NK-92 (cell line): ENCODE results near the gene DSCAM.

Experiments
- DNase-seq: peaks from one replicate; lab custom pipeline; 2025; ENCODE audit not compliant: unreplicated experiment; lab: John Stamatoyannopoulos, UW

DSCAM gene

DNA sequence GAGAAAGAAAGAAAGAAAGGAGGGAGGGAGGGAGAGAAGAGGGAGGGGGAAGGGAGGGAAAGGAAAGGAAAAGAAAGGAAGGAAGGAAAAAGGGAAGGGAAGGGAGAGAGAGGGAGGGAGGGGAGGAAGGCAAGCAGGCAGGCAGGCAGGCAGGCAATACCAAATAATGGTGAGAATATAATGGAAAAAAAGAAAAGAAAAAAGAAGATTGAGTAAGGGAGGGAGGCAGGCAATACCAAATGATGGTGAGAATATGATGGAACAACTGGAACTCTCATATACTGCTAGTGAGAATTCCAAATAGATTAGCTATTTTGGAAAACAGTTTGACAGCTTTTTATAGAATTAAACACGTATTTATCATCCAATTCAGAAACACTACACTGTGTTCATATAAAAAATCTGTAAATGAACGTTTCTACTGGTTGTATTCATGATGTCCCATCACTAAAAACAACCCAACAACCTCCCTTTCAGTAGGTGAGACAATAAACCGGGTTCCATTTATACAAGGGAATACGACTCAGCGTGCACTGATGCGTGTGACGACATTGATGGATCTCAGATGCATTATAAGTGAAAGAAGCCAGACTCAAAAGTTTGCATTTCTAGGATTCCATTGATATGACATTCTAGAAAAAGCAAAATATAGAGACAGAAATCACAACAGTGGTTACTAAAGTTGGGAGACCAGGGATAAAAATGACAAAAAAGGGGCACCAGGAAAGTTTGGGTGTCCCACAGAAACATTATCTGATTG, 226.4 kb downstream of the DSCAM start:
- no peak for DNase-seq

DNA sequence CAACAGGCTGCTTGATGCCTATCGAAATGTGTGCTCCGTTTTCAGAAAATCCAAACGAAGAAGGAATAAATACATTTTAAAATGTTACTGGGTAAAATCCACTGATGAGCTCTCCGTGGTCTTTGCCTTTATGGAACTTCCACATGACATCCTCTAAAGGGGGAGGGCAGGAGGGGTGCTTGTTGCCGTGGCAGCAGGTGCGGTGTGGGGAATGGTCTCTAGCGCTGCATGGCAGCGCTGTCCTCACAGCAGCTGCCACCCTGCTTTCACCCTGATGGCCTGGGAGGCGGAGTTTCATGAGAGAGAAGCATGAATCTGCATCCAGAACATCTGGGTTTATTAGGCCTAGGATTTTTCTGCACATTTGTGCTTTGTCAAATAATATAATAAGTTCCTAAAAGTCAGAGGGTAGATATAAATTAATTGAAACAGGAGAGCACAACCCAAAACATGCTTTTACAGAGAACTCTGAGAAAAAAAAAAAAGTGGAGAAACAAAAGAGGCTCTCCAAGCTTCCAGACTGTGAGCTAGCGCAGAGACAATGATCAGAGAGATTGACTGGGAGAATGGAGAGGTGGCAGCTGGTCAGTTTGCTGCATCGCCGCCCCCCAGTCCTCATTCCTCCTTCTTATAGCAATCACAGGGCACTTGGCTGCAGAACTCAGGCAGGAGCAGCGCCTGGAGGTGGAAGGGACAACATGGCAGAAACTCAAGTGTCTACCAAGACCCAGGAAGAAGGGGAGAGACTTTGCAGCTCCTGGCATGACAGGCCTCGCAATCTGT, 228.6 kb downstream of the DSCAM start:
- DNase-seq, result no peak

DNA sequence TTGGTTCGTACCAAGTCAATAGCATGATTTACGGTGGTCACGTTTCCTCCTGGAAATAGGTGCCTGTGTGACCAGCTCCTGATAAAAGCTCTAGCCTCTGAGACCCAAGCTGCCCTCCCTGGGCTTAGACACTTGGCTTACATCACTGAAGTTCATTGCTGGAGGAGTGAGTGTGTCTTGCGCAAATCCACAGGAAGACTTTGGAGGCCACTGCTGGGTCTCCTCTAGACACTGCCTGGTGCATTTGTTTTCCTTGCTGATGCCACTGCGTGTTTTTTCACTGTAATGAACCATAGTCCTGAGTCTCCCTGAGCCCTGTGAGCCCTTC, 230.6 kb downstream of the DSCAM start:
- DNase-seq, result no peak

DNA sequence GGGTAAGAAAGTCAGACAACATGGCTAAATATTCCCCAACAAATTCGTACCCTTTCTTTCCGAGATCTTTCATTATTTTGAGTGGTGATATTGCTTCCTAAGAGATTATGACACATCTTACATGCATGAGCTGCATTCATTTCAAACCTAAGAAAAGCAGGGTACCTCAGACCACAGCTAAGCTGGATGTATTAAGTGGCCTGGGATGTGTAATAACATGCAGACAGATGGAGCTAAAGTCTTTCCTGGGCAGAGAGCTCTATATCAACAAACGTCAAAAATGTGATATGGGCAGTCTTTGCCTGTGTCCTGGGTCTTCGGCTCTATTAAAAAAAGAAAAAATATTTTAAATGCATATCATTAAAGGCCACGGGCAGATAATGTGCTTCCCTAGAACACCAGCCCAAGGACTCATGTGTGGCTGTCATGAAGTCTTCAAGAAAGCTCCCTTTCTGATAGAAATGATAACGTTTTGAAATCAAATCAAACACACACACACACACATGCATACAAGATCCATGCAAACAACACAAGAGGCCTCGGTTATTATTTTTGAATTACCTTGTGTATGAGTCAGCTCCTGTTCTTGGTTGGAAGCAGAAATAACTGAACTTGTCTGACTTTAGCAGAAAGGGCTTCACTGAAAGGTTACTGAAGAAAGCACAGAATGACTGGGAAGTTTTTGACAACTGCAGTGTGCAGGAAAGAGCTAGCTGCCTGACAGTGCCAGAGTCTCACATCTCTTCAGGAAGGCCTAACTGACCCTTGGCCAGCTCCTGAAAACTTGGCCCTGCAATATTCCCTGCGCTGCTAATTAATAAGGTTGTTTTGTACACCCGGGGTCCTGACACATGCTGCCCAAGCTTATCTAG, 231.2 kb downstream of the DSCAM start:
- DNase-seq, result no peak

DNA sequence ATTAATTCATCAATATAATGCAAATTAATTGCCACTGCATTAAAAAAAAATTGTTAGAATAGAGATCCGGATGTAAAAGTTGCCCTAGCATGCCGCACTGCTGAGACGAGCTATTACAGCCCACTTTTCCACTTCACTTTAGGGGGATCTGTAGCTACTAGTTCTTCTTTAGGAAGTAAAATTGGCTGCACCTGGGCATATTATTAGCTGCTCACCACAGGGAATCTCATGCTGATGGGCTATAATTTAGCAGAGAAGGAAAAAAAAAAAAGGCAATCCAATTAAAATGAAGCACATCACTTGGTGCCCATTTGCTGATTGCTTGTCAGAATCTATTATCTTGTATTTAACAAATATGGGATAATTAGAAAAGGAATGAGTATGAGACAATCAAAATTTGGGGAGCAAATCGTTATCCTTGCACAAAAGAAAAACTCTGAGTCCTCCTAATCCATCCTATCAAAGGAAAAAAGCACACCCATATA, 233.4 kb downstream of the DSCAM start:
- no peak for DNase-seq

DNA sequence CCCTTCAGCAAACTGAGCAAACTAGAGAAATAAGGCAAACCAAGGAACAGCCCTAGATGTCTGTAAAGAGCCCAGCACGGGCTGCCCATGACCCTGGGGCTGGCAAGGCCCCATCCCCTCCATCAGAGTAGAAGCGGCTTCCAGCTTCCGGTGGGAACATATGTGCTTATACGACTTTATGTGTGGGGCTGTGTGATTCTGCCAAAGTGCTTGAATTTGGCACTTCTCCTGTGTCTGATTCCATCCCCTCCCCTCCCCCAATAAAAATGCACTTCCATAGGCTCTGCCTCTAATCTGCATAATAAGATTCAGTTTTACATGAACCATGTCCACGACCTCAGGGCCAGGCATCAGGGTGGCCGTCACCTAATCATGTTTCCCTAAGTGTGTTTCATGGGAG, 236.6 kb downstream of the DSCAM start:
- DNase-seq, result no peak

DNA sequence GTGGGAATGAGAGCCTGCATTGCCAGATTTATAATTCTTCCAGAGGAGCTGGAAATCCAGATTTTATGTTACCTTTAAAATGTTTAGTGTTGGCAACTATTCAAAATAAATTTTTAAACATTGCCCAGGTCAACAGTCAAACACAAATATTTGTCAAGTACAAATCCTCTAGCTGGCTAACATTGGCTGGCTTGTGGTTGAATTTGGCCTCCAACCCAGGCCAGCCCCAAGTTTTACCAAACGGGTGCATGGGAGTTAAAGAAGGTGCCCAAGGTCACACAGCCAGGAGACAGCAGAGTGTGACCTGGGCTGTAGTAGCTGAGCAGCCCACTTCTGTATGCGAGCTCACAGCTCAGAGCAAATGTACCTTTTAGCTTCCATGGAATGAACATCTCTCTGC, 240.6 kb downstream of the DSCAM start:
- DNase-seq, result no peak

DNA sequence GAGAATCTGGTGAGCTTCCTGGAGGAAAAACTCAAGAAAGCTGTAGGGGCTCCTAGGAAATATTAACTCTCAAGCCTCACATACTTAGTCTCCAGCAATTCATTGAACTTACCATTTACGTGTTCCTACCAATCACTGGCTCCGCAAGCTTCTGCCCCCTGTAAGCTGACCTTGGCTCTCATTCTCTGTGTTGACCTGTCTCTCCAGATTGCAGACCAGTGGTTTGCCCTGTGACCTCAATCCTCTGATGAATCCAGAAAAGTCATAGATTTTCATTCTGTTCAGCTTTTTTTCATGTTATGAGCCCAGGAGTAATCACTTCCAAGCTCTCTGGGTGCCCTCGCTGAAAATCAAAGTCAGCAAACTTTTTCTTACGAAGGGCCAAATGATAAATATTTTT, 241.9 kb downstream of the DSCAM start:
- no peak for DNase-seq

DNA sequence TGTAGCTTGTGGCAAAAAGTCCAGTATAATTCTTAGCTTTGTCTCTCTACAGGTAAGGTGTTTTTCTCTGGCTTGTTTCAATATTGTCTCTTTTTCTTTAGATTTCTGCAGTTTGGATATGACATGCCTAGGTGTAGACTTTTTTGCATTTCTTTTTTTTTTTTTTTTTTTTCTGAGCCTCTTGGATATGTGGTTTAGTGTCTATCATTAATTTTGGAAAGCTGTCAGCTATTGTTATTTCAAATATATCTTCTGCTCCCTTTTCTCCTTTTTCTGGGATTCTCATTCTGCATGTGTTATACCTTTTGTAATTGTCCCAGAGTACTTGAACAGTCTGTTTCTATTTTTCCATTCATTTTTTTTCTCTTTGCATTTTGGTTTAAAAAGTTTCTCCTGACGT, 243.2 kb downstream of the DSCAM start:
- no peak for DNase-seq

DNA sequence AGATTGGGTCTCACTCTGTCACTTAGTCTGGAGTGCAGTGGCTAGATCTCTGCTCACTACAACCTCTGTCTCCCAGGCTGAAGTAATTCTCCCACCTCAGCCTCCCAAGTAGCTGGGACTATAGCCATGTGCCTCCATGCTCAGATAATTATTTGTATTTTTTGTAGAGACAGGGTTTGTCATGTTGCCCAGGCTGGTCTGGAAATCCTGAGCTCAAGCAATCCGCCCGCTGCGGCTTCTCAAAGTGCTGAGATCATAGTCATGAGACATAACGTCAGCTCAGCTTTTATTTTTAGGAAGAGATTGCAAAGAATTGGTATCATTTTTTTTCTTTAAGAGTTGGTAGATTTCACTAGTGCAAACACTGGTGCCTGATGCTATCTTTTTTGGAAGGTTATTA, 244.9 kb downstream of the DSCAM start:
- no peak for DNase-seq

DNA sequence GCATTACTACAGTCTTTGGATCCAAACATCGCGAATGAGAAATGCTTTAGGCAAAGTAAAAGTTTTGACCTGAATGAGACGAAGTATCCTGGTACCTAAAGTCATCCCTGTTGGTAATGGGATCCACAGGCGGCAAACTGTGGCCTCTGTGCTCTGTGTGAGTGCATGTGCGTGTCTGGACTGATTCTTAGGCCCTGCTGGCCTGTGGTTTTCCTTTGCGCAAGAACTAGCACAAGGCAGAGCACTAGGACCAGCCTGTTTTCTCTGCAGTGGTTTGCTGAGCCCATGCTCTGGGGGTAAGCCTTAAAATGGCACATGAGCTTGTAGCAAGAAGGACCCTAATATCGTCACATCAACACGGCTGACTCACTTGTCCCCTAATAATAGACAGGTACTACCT, 251.2 kb downstream of the DSCAM start:
- DNase-seq, result no peak

DNA sequence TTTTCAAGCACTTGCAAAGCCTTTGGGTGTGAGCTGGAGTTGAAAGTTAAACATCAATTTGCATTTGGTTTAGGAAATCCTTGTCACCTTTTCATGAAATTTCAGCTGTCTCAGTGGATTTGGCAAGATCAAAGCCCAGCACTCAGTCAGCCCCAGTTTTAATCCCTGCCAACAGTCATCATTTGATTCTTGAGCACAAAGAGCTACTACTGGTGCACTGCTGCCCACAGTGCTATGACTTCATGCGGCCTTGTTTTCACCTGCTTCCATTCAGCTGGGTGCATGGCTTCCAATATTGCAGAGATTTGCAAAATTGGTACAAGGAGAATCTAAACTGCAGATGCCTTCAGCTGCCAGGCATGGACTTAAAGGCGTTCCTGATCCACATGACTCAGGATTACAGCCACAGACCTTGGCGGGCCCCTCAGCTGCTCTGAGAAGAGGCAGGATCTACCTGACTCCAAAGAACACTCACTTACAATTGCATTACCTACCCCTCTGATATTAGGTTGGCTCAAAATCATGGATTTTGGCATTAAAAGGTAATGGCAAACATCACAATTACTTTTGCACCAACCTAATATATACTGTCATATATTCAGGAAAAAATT, 259.1 kb downstream of the DSCAM start:
- no peak for DNase-seq

DNA sequence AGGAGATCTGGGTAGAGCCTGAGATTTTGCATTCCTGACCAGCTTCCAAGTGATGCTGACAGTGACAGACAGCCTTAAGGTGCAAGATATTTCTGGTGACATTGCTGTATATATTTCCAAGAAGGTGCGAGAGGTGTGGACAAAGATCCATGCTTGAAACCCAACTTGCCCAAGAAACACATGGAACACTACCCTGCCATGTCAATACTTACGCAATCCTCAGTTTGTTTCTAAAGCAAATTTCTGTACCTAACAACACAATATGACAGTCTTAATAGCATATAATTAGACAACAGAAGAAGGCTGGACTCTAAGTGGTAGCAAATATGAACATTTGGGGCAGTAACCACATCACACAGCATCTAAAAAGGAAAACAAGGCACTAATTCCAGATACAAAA, 260.4 kb downstream of the DSCAM start:
- DNase-seq, result no peak

DNA sequence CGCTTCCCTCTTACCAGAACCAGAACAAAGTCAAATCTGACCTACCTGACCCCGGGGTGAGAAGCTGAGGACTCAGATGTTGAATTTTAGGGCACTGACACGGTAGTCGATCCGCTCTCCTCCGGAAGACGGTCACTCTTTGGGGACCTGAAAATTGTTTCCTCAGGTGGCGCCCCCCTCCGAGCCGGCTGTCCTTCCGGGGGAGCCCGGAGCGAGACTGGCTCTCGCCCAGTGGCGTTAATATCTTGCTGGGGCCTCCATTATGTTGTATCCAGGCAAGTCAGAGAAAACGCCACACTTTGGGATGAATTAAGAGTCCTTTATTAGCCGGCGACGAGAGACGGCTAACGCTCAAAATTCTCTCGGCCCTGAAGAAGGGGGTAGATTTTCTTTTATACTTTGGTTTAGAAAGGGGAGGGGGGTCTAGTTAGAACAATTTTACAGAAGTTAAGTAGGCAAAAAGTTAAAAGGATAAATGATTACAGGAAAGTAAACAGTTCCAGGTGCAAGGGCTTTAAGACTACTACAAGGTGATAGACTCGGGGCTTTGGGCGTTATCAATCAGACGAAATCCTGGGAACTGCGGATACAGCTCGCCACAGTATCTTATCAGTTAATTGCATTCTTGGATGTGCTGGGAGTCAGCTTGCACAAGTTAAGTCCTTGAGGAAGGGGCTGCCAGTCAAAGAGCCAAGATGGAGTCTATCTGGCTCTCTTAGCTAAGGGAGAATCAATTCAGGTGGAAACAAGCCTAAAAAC, 269.5 kb downstream of the DSCAM start:
- no peak for DNase-seq

DNA sequence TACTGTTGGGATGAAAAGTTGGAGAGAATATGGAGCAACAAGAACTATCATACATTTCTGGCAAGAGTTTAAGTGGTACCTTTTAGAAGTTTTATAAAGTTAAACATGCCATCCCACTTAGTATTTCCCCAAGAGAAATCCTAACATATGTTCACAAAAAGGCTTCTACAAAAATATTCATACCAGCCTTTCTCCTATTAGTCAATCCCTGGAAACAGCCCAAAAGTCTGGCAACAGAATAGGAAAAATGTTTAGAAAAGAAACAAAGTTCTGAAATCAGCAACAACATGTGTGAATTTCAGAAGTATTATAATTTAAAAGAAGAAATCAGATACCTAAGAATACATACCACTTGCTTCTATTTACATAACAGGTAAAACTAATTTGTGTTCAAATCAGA, 271.0 kb downstream of the DSCAM start:
- DNase-seq, result no peak

DNA sequence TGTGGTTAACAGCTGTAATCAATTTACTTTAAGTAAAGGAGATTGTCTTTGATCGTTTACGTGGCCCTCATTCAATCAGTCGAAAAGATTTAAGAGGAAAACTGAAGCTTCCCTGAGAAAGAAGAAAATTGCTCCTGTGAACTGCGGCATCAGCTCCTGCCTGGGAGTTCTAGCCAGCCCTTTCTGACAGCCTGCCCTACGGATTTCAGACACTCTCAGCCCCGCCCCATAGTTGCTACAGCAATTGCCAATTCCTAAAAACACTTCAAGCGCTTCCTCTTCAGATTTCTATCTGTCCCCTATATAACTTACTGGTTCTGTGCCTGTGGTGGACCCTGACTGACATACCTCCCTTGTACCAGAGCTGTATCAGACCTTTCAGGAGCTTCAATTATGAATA, 277.6 kb downstream of the DSCAM start:
- DNase-seq, result no peak

DNA sequence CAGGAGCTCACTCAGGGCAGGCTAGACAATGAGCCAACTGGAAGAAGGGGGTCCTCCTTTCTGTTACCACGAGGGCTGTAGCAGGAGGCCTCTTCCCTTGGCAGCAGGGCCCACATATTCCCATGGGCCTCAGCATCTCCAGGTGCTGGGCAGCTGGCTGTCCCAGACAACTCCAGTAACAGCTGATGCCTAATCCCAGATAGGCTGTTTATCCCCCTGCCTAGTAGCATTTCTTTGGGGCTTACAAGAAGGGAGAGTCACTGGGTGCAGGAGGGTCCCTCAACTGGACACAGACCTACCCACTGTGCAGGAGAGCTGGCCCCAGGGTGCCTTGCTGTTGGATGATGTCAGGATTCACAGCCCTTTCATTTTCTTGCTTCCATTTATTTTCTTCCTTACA, 278.2 kb downstream of the DSCAM start:
- DNase-seq, result no peak

DNA sequence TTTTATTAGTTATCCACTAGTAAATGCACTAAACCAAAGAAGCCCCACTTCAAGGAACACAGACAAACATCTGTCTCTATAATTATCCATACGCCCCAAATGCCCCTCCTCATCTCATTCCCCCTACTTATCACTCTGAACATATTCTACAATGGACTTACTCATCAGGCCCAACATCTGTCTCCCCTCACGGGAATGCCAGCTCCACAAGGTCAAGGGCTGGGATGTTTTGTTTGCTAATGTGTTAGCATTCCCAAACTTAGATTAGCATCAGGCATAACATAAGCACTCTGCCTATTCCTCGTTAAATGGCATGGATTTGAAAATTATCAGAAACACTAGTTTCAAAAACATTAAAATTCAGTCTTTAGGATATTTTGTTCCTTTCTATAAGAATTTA, 279.5 kb downstream of the DSCAM start:
- no peak for DNase-seq

DNA sequence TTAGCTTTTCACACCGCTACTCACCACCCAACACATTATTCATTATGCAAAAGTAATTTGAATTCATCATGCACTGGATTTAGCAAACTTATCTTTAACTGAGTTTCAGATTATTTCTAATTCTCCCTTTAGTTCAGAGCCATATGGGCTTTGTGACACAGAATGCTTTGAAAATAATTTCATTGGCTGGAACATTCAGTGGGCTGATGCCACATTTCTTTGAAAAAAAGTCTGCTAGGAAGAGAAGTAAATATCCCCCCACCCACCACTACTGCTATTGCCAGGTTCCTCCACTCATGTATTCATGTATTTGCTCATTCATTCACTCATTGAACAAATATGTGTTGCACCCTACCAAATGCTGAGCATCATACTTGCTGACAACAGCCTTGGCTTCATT, 280.5 kb downstream of the DSCAM start:
- DNase-seq, result no peak

DNA sequence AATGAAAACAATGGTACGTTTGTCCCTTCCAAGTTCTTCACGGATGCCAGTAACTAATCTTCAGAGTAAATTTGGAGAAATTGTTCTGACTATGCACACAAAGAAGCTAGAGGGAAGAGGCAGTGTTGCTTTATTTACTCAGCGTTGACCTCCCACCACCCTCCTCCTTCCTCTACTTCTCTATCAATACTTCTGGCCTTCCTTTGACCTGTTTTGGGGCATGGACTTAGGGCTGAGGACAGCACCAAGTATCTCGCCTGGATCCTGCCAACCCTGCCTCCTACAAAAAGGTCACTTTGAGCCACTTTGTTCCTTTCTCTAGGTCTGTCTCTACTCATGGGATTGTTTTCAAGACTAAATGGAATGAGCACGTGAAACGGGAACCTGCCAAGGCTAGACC, 282.6 kb downstream of the DSCAM start:
- no peak for DNase-seq

DNA sequence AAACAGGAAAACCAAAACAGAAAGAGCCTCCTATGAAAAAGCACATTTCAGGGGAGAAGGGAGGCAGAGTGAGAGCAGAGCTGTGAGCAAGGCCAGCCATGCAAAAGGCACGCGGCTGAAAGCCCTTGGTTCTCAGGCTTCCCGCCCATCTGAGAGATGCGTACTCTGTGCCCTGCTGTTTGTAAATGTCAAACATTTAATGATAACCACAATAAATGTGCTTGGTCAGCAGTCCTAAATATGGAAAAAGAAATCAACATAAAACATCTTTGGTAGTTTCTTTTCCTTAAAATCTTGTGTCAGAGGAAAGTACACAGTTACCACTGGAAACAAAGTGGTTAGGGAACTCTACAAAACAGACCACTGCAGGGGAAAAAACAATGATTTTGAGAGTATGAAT, 283.1 kb downstream of the DSCAM start:
- no peak for DNase-seq
